Sigmoid colon (tissue), 4 donors: ENCODE data around the gene ZNF765.
"Not testable (repeated sequence)": the region's sequence is repeated elsewhere in the genome, so short reads cannot be mapped to it uniquely, and the experiment has no call there.

Source experiments
- POLR2A ChIP-seq, 2 donors: fragments of 450-650 bp; IDR thresholded peaks; one replicate each; pipeline ENCODE4 v1.6.1; 2016; ENCODE audit warnings: antibody characterized with exemption in 2 of 2, mild to moderate bottlenecking in 2 of 2, moderate library complexity in 2 of 2
- POLR2AphosphoS5 ChIP-seq, 4 donors: sonication (generic); formaldehyde crosslinking; IDR thresholded peaks; one replicate each; pipeline ENCODE4 v1.6.1; 2017; ENCODE audit warnings: antibody characterized with exemption in 4 of 4
- TF ChIP-seq, protein P1 (sequence below), 4 experiments: fragments of 450-650 bp in 3 of 4; fragments of 200-600 bp in 1 of 4; IDR thresholded peaks; one replicate each; pipeline ENCODE4 v1.5.1; 2016 to 2019; ENCODE audit warnings: antibody characterized with exemption in 4 of 4, mild to moderate bottlenecking in 3 of 4, moderate library complexity in 2 of 4

DNA sequence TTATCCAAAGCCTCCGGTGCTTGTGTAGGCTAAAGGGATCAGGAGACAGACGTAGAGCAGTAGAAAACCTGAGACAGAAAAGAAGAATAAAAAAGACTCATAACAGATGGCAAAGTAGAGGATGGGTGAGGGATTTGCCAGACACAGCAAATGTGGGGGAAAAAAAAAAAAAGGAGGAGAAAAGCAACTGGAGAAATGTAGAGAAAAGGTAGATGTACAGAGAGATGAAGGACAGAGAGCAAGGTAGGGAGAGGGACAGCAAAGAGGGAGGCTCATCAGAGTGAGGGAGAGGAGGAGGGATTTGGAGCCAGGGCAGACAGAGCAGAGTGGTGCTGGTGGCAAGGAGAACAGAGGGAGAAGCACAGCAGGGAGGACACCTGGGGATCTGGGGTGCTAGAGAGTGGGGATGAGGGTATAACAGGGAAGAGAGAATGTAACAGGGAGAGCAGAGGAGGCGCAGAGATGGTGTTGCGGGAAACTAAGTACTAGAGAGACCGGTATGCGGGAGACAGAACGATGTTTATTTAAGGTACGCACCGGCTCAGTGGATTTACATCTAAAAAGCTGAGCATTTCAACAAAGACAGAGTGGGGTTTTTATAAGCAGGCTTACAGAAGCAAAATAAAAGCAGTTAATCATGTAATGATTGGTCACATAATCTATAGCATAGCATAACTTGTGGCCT, 1.0 kb downstream of the ZNF765 start:
- TF ChIP-seq, protein P1, sequence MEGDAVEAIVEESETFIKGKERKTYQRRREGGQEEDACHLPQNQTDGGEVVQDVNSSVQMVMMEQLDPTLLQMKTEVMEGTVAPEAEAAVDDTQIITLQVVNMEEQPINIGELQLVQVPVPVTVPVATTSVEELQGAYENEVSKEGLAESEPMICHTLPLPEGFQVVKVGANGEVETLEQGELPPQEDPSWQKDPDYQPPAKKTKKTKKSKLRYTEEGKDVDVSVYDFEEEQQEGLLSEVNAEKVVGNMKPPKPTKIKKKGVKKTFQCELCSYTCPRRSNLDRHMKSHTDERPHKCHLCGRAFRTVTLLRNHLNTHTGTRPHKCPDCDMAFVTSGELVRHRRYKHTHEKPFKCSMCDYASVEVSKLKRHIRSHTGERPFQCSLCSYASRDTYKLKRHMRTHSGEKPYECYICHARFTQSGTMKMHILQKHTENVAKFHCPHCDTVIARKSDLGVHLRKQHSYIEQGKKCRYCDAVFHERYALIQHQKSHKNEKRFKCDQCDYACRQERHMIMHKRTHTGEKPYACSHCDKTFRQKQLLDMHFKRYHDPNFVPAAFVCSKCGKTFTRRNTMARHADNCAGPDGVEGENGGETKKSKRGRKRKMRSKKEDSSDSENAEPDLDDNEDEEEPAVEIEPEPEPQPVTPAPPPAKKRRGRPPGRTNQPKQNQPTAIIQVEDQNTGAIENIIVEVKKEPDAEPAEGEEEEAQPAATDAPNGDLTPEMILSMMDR (IDR thresholded peaks at IDR 0.05) = not testable (repeated sequence)
- not testable (repeated sequence) for TF ChIP-seq POLR2A, POLR2AphosphoS5 (IDR thresholded peaks at IDR 0.05)
